ENCODE results near the gene CBX3.
"Not testable (repeated sequence)": the region's sequence is repeated elsewhere in the genome, so short reads cannot be mapped to it uniquely, and the experiment has no call there.

CBX3 gene

GRCh38 chr7:26201247-26202018 lies at the start of gene CBX3:
CBX3 (plus strand) TSS chr7:26201745; CDS start chr7:26202999, 1,254 bp downstream.
- peak; percentile 91 for DNase-seq

DNA sequence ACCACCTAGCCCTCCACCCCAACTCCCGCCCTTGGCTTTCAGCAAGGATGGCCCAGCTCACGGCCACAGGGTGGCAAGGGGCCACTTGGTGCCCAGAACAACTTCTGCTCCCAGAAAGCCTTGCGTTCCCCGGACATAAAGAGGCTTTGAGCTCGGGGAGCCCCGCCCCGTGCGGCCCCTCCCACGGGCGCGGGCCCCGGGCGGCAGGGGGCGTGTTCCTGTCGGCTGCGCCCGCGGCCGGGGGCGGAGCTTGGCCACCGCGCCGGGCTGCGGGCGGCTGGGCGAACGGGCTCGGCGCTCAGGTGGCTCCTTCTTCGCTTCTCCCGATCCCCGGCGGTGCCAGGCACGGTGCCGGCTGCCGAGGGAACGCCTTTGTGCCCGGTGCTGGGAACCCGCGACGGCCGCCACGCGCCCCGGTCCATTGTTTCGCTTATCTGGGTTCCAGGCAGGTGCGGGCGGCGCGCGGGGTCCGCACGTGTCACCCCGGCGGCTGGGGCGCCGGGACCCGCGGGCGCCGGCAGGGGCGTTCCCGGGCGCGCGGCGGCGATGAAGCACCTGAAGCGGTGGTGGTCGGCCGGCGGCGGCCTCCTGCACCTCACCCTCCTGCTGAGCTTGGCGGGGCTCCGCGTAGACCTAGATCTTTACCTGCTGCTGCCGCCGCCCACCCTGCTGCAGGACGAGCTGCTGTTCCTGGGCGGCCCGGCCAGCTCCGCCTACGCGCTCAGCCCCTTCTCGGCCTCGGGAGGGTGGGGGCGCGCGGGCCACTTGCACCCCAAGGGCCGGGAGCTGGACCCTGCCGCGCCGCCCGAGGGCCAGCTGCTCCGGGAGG lies 49.4 kb upstream of the CBX3 start, which contains the start of gene NFE2L3:
Gene NFE2L3, plus strand, starts transcription at position 246 of the 829 bp plus-strand sequence. Its CDS starts 301 bp downstream, at position 547.
- peak; percentile 83 for DNase-seq

GRCh38 chr7:26152782-26153240 lies 48.7 kb upstream of the CBX3 start:
- DNase-seq, result not testable (repeated sequence)

- DNase-seq, result peak; percentile 73
Observed at GRCh38 chr7:26153241-26153822, 48.2 kb upstream of the CBX3 start.

DNA sequence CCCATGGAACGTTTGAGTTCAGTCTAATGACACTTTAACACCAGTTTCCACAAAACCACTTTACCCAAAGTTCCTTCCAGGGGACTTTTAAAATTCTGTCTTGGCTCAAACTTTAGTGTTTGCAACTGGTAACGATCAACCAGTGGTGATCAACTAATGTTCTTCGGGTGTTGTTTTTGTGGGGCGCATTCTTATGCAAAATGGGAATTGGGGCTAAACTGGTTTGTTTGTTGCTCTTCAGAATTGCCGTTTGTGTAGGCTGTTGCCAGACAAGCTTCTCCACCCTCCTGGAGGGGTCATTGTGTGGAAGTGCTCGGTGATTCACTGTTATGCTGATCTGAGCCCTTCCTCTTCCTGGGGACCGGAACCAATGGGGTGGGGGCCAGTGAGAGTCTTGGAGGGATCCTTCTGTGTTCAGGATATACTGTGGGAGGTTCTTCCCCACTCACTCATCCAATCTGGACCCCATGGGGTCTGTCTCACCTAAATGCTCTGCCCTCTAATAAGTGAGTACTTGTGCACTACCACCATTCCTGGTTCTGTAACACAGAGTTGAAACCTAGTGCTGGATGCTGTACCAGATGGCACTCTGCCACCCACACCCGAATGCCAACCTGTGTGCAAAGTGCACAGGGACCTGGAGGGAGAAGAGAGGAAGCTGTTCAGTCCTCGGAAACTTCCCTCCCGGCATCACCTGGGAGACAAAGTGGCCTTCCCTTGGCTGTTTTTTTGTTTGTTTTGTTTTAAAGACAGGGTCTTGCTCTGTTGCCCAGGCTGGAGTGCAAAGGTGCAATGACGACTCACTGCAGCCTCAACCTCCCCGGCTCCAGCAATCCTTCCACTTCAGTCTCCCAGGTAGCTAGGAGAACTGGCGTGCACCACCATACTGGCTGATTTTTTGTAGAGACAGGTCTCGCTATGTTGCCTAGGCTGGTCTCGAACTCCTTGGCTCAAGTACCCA lies 47.4 kb upstream of the CBX3 start:
- DNase-seq, result peak; percentile 71

DNA sequence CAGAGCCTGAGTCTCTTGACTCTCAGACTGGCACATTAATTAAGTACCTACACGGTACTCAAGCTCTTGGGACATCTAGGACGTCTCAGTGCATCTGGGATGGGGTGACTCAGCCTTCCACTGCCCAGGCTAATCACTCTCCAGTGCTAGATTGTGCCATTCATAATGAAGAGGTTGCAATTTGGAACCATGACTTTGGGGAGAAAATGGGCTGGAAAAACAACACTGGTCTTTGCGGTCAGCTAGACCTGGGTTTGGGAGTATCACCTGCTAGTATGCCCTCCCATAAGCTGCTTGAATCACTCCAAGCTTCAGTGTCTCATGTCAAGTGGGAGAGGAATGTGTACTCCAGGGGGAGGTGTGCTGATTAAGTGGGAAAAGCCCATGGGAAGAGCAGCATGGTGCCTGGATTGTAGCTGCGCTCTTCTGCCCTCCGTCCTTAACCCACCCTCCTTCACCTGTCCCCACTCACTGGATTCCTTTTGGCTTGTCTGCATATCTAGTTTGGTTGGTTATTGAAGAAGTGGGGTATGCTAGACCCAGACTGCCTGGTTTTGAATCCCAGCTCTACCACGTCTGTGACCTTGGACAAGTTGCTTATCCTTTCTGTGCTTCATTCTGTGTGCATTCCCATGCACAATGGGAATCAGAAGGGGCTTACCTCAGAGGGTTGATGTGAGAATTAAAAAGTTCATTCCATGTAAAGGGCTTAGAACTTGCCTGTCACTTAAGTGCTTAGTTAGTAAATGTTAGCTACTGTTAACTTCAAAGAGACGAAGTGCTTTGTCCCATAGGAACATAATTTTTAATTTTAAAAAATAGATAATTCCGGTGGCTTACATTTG lies 45.8 kb upstream of the CBX3 start:
- no peak for DNase-seq

DNA sequence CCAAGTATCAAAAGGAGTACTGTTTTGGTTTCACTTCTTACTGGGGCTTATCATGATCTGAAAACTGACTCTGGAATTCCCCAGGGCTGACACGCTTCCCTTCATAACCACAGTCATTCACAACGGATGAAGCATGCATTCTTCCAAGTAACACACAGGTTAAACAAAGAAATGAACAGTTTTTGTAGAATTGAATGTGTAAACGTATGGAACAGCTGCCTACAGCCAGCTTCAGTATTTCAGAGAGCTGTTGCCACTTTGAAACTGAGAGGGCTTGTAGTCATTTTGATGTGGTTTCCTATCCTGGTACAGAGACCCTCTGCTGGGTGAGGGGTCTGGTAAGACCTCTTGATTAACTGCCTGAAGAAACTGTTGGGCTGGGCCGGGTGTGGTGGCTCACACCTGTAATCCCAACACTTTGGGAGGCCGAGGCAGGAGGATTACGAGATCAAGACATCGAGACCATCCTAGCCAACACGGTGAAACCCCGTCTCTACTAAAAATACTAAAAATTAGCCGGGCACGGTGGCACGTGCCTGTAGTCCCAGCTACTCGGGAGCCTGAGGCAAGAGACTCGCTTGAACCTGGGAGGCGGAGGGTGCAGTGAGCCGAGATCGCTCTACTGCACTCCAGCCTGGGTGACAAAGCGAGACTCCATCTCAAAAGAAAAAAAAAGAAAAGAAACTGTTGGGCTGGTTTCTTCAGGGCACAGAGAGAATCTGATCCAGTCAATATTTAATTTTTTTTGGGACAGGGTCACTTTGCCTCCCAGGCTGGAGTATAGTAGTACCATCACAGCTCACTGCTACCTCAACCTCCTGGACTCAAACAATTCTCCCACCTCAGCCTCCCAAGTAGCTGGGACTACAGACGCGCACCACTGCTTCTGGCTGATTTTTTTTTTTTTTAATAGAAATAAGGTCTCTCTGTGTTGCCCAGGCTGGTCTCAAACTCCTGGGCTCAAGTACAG lies 44.8 kb upstream of the CBX3 start:
- DNase-seq, result peak; percentile 31

DNA sequence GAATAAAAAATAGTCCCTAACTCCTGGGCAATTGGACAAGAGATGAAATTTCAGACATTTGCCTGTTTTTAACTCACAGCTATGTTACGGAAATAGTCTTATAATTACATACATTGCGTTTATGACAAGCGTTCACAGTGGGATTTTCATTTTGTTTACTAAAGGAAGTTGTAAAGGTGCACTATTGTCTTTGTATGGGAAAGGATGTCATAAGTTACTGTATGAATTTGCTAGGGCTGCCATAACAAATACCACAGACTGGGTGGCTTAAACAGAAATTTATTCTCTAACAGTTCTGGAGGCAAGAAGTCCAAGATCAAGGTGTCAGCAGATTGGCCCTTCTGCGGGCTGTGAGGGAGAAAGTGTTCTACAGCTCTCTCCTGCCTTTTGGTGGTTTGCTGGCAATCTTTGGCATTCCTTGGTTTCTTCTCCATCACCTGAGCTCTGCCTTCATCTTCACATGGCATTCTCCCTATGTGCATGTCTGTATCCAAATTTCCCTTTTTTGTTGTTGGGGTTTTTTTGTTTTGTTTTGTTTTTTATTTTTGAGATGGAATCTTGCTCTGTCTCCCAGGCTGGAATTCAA lies 43.9 kb upstream of the CBX3 start:
- no peak for DNase-seq

DNA sequence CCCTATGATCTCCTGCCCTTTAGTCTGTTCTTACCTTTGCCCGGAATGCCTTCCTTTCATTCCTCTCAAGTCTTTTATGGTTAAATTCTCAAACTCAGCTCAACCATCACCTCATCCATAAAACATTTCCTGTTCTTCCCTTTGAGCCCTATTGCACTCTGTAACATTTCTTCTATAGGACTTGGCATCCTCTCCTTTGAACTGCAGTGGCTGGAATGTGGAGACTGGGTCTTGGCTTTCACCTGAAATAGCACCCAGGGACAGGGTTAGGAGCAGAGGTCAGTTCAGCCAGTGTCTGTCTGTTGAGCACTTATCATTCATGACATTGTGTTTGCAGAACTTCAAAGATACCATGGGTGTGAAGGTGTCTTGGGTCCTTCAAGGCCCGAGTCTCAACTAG lies 42.3 kb upstream of the CBX3 start:
- DNase-seq, result no peak

- DNase-seq, result no peak
Observed at GRCh38 chr7:26160896-26161295, 40.6 kb upstream of the CBX3 start.

DNA sequence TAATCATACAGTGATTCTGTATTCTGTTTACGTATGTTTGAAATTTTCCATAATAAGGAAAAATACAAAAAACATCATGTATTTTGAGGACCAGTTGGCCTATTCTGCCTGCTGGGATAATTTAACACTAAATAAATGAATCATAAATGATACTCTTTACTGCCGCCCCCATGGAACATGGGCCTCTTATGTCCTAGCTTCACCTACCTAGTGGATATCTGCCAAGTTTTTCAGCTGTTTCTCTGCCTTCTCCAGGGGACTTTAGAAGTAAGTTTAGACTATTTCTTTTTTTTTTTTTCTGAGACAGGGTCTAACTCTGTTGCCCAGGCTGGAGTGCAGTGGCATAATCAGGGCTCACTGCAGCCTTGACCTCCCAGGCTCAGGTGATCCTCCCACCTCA lies 39.1 kb upstream of the CBX3 start:
- DNase-seq, result no peak

GRCh38 chr7:26163804-26164203 lies 37.7 kb upstream of the CBX3 start:
- not testable (repeated sequence) for DNase-seq

DNA sequence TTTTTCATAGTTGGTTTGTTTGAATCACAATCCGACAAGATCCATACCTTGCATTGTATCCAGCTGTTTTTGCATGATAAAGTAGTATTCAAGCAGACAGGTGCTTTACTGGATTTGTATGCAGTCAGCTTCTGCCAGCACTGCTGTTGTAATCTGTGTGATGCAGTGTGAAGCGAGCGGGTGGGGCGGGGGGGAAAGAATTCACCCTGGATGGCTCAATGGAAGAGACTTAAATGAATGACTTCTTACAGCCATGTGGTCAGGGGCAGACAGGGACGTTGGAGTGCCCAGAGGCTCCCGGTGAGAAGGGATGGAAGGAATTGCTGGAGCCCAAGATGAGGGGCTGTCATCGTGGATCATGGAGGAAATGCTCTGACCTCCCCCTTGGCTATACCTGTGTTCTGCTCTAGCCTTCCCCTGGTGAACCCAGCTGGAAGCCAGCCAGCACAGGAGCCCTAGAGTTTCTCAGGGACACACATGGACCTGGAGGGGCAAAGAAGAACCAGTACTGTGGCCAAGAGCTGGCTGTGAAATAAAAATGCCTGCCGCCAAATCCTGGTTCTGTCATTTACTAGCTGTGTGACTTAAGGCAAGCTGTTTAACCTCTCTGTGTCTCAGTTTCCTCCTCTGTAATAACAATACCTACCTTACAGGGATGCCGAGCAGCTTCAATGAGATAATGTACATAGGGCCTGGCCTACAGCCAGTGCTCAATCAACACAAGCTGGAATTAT lies 35.4 kb upstream of the CBX3 start:
- DNase-seq, result no peak

- DNase-seq, result peak; percentile 33
Observed at GRCh38 chr7:26166684-26167266, 34.8 kb upstream of the CBX3 start.

GRCh38 chr7:26167303-26167934 lies 34.1 kb upstream of the CBX3 start:
- DNase-seq, result no peak

DNA sequence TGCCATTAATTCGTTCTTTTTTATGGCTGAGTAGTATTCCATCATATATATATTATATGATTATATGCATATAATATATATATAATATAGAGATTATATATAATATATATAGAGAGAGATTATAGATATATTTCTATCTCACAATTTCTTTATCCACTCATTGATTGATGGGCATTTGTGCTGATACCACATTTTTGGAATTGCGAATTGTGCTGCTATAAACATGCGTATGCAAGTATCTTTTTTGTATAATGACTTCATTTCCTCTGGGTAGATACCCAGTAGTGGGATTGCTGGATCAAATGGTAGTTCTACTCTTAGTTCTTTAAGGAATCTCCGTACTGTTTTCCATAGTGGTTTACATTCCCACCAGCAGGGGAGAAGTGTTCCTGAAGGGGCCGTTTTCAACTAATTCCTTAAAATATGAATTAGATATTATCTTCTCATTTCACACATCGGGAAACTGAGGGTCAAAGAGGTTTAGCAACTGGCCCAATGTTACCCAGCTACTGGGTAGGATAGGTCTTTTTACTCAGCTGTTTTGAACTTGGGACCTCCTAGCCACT lies 33.0 kb upstream of the CBX3 start:
- DNase-seq, result no peak

GRCh38 chr7:26169271-26169670 lies 32.3 kb upstream of the CBX3 start:
- no peak for DNase-seq

GRCh38 chr7:26170663-26171062 lies 30.9 kb upstream of the CBX3 start:
- DNase-seq, result no peak
